Smooth muscle cell (in vitro differentiated cells): ENCODE results near the gene KCNH8. TPM values are rescaled to one million over a fixed set of nuclear protein-coding genes. Genes with fewer than 3 reads are reported as not detected.

Source experiments
- DNase-seq: peaks from one replicate; lab custom pipeline; 2025; ENCODE audit not compliant: unreplicated experiment; lab: John Stamatoyannopoulos, UW
- H2AFZ ChIP-seq: fragments of 200-600 bp; sonication (generic); 2 replicates; pipeline ENCODE4 v1.6.0; 2016; ENCODE audit warnings: antibody characterized with exemption, low read depth, mild to moderate bottlenecking
- H3F3A ChIP-seq: fragments of 200-600 bp; sonication (generic); 2 replicates; pipeline ENCODE4 v1.6.0; 2017; ENCODE audit warnings: antibody characterized with exemption, low read depth
- H3K27ac ChIP-seq: fragments of 200-600 bp; sonication (generic); 2 replicates; pipeline ENCODE4 v1.5.1; 2016; ENCODE audit warnings: low read depth, mild to moderate bottlenecking
- H3K27me3 ChIP-seq: fragments of 200-600 bp; sonication (generic); 2 replicates; pipeline ENCODE4 v1.6.1; 2016; ENCODE audit warnings: low read depth, mild to moderate bottlenecking
- H3K36me3 ChIP-seq: fragments of 200-600 bp; sonication (generic); 2 replicates; pipeline ENCODE4 v1.5.1; 2016; ENCODE audit warnings: low read depth
- H3K4me1 ChIP-seq: fragments of 200-600 bp; sonication (generic); 2 replicates; pipeline ENCODE4 v1.5.1; 2016; ENCODE audit warnings: low read depth
- H3K4me2 ChIP-seq: fragments of 200-600 bp; sonication (generic); 2 replicates; pipeline ENCODE4 v1.6.0; 2016; ENCODE audit warnings: mild to moderate bottlenecking
- H3K4me3 ChIP-seq: fragments of 200-600 bp; sonication (generic); 2 replicates; pipeline ENCODE4 v1.5.1; 2016; ENCODE audit warnings: mild to moderate bottlenecking
- H3K79me2 ChIP-seq: fragments of 200-600 bp; sonication (generic); 2 replicates; pipeline ENCODE4 v1.6.0; 2016; ENCODE audit warnings: low read depth, mild to moderate bottlenecking
- H3K9ac ChIP-seq: fragments of 200-600 bp; sonication (generic); 2 replicates; pipeline ENCODE4 v1.6.0; 2016; ENCODE audit warnings: low read depth
- H3K9me3 ChIP-seq: fragments of 200-600 bp; sonication (generic); replicated peaks from 2 replicates; pipeline ENCODE4 v1.5.1; 2016; ENCODE audit warnings: low read depth
- H4K20me1 ChIP-seq: fragments of 200-600 bp; sonication (generic); 2 replicates; pipeline ENCODE4 v1.6.0; 2016; ENCODE audit warnings: low read depth
- CTCF ChIP-seq: fragments of 200-600 bp; sonication (generic); IDR thresholded peaks from 2 replicates; pipeline ENCODE4 v1.5.1; 2017; ENCODE audit warnings: borderline replicate concordance, mild to moderate bottlenecking, antibody characterized with exemption; ENCODE audit not compliant: insufficient read depth, poor library complexity, severe bottlenecking
- WGBS: methylation state at CpG from one replicate; pipeline ENCODE4 v1.1.7; 2016; ENCODE audit warnings: low lambda C conversion rate; 5-methylcytosine and 5-hydroxymethylcytosine counted together
- polyA plus RNA-seq: library from polyadenylated mRNA; unstranded; fragments of >200 nt; fragmentation: Nextera tagmentation; extraction: Ambion mirVana; gene quantifications from 2 replicates; pipeline ENCODE4 v1.2.1, GENCODE V29; 2016
- total RNA-seq: library from RNA; depleted of rRNA; stranded (reverse); fragments of >200 nt; gene quantifications from 2 replicates; pipeline ENCODE4 v1.2.3, GENCODE V29; 2014

Gene KCNH8
- total and polyA plus RNA-seq, 2 experiments from 2014 or later: 0.05 to 2.9 TPM

DNA sequence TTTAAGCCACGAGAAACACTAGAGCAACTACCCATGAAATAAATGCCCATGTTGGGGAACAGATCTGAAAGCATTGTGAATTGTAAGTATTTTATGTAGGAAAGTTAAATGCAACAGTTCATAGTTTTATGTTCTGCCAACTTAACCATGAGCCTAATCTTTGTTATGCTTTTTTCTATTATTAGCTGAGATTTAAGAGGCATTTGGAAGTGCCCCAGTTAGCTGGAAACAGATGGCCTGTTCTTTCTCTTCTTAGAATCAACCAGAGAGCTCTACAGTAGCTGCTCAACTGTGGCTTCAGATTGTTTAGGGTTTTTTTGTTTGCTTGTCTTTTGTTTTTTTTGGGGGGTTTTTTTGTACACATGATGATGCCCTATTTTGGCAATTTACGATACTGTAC, 284.4 kb downstream of the KCNH8 start:
- no peak overlapping the region for H3K4me3 ChIP-seq
- H4K20me1 ChIP-seq: no peaks in the 10 kb centered on the region
- H3K4me1 ChIP-seq: no peaks in the 10 kb centered on the region
- H3K9me3 ChIP-seq: no peaks in the 10 kb centered on the region
- no peak overlapping the region for H3K9ac ChIP-seq
- H2AFZ ChIP-seq: no peak overlapping the region
- no peaks in the 10 kb centered on the region for H3K36me3 ChIP-seq
- no peak for TF ChIP-seq CTCF
- H3K27ac ChIP-seq: no peak overlapping the region
- no peaks in the 10 kb centered on the region for H3K79me2 ChIP-seq
- H3K27me3 ChIP-seq: no peaks in the 10 kb centered on the region
- no peaks in the 10 kb centered on the region for H3F3A ChIP-seq
- DNase-seq: no peak
- WGBS: 85% methylated on average over 2 of the region's 2 CpGs
- H3K4me2 ChIP-seq: no peak overlapping the region

DNA sequence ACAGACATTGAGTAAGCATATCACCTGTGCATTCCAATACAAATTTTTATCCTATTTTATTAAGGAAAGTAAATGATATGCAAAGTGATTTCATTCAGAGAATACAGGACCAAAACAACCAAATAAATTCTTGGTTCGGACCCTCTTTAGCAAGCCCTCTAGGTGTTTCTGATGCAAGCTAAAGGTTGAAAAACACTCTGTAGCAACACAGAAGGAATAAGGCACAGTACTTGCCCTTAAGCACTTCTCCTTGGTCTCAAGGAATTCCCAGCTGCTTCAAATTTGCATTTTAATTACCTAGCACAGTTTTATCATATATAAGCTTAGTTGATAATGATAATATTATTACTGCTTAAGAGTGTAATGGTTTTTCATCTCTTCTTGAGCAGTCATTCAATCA, 288.4 kb downstream of the KCNH8 start:
- Histone ChIP-seq H3K79me2 (no peaks in the 10 kb centered on the region), H3K9me3 (no peaks in the 10 kb centered on the region), H2AFZ (no peak overlapping the region), H3K27ac (no peak overlapping the region), H4K20me1 (no peaks in the 10 kb centered on the region), H3F3A (no peaks in the 10 kb centered on the region), H3K27me3 (no peaks in the 10 kb centered on the region), H3K9ac (no peak overlapping the region), H3K4me2 (no peak overlapping the region), H3K36me3 (no peaks in the 10 kb centered on the region), H3K4me3 (no peak overlapping the region), H3K4me1 (no peaks in the 10 kb centered on the region)
- no peak for DNase-seq
- 85% methylated on average over 1 of the region's 1 CpG for WGBS
- TF ChIP-seq CTCF: no peak

DNA sequence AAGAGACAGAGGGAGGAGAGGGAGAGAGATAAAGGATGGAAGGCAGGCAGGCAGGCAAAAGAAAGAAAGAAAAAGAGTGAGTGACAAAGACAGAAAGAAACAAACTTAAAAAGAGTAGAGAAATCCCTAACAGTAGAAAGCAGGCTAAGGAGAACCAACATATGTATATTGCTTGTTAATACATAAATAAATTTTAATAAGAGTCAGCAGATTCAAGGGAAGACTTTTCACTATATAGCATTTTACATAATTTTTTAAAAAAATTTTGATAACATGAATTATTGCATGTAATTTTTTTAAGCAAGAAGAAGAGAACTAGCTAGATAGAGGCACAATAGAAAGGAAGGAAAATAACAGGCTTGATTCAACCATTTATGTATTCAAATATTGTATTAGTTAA, 291.6 kb downstream of the KCNH8 start:
- Histone ChIP-seq H3K79me2 (no peaks in the 10 kb centered on the region), H3K4me3 (no peak overlapping the region), H3K27ac (no peak overlapping the region), H3K9ac (no peak overlapping the region), H2AFZ (no peak overlapping the region), H3K4me1 (no peaks in the 10 kb centered on the region), H3K4me2 (no peak overlapping the region), H4K20me1 (no peaks in the 10 kb centered on the region), H3K27me3 (no peaks in the 10 kb centered on the region), H3F3A (no peaks in the 10 kb centered on the region), H3K9me3 (no peaks in the 10 kb centered on the region), H3K36me3 (no peaks in the 10 kb centered on the region)
- no peak for DNase-seq
- TF ChIP-seq CTCF: no peak

DNA sequence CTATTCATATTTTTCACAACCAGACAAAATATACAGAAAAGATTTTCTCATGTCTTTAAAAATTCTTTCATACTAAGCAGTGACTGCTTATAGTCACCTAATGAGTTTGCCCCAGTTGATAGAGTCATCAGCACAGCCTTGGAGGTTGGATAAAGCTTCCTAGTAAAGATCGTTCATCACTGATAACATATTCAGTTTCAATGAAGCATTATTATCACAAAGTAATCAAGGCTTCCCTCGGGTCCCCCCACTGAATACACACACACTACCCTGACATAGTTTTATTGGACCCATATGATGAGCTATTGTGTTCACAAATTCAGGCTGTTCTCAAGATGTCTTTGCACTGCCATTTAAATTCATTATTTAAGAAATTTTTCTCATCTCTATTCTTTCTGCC, 297.8 kb downstream of the KCNH8 start:
- WGBS: 86% methylated on average over 2 of the region's 2 CpGs

More for the DNA sequence above, 297.8 kb downstream of the KCNH8 start:
- Histone ChIP-seq H3K4me3 (no peak overlapping the region), H3K27ac (no peak overlapping the region), H3F3A (no peaks in the 10 kb centered on the region), H3K36me3 (no peaks in the 10 kb centered on the region), H3K27me3 (no peaks in the 10 kb centered on the region), H3K4me2 (no peak overlapping the region), H3K4me1 (peaks cover 7% of the 10 kb centered on the region), H3K79me2 (no peaks in the 10 kb centered on the region), H2AFZ (no peak overlapping the region), H3K9ac (no peak overlapping the region), H3K9me3 (no peaks in the 10 kb centered on the region), H4K20me1 (no peaks in the 10 kb centered on the region)
- no peak for DNase-seq
- no peak for TF ChIP-seq CTCF
